ENCODE data around the gene CERS3.

CERS3 gene

GRCh38 chr15:100566850-100567628, 38.3 kb upstream of the CERS3 start:
- TF ChIP-seq POLR2AphosphoS5 (IDR thresholded peaks at IDR 0.05; ENCODE audit: low read depth): no peak
- DNase-seq (ENCODE audit: low read depth in 1 of 2, low spot score in 1 of 2): no peak
- Histone ChIP-seq H3K4me3 (replicated peaks; ENCODE audit: insufficient read depth, low read length) (no peak overlapping the region), H3K27me3 (ENCODE audit: insufficient read depth, poor library complexity, severe bottlenecking) (no peaks in the 10 kb centered on the region), H3K27ac (replicated peaks) (no peak overlapping the region)

- TF ChIP-seq GABPA (IDR thresholded peaks at IDR 0.05; ENCODE audit: low read depth) (no peak), SPI1 (IDR thresholded peaks at IDR 0.05; ENCODE audit: borderline replicate concordance, low read depth) (no peak), REST (IDR thresholded peaks at IDR 0.05; ENCODE audit: insufficient replicate concordance, low read depth) (no peak), CTCF (IDR thresholded peaks at IDR 0.05; ENCODE audit: insufficient read depth, low read length) (no peak), POLR2AphosphoS5 (IDR thresholded peaks at IDR 0.05; ENCODE audit: low read depth) (no peak)
- H3K27me3 ChIP-seq (ENCODE audit: insufficient read depth, poor library complexity, severe bottlenecking): no peaks in the 10 kb centered on the region
- no peak overlapping the region for H3K4me3 ChIP-seq (replicated peaks; ENCODE audit: insufficient read depth, low read length)
- DNase-seq (ENCODE audit: low read depth in 1 of 2, low spot score in 1 of 2): peak in 1 of 2 experiments; percentile 65
- H3K27ac ChIP-seq (replicated peaks): no peak overlapping the region
Measured at GRCh38 chr15:100565591-100565990, 36.8 kb upstream of the CERS3 start.

GRCh38 chr15:100560323-100560722, 31.6 kb upstream of the CERS3 start:
- no peak for TF ChIP-seq CTCF (IDR thresholded peaks at IDR 0.05; ENCODE audit: insufficient read depth, low read length)
- TF ChIP-seq SPI1 (IDR thresholded peaks at IDR 0.05; ENCODE audit: borderline replicate concordance, low read depth): peak; percentile 93
- H3K27me3 ChIP-seq (ENCODE audit: insufficient read depth, poor library complexity, severe bottlenecking): no peaks in the 10 kb centered on the region
- DNase-seq (ENCODE audit: low read depth in 1 of 2, low spot score in 1 of 2): peak in 1 of 2 experiments; percentile 53
- no peak overlapping the region for H3K4me3 ChIP-seq (replicated peaks; ENCODE audit: insufficient read depth, low read length)
- peak overlapping the region; percentile 53 for H3K27ac ChIP-seq (replicated peaks)

GRCh38 chr15:100559330-100559729, 30.6 kb upstream of the CERS3 start:
- peak; percentile 66 to 76 for DNase-seq (ENCODE audit: low read depth in 1 of 2, low spot score in 1 of 2)
- TF ChIP-seq REST (IDR thresholded peaks at IDR 0.05; ENCODE audit: insufficient replicate concordance, low read depth): no peak
- no peak for TF ChIP-seq SPI1 (IDR thresholded peaks at IDR 0.05; ENCODE audit: borderline replicate concordance, low read depth)
- no peak for TF ChIP-seq POLR2AphosphoS5 (IDR thresholded peaks at IDR 0.05; ENCODE audit: low read depth)
- no peak for TF ChIP-seq CTCF (IDR thresholded peaks at IDR 0.05; ENCODE audit: insufficient read depth, low read length)
- no peak for TF ChIP-seq GABPA (IDR thresholded peaks at IDR 0.05; ENCODE audit: low read depth)
- Histone ChIP-seq H3K27me3 (ENCODE audit: insufficient read depth, poor library complexity, severe bottlenecking) (no peaks in the 10 kb centered on the region), H3K4me3 (replicated peaks; ENCODE audit: insufficient read depth, low read length) (no peak overlapping the region), H3K27ac (replicated peaks) (peak overlapping the region; percentile 53)

Measured in HL-60 (cell line).